IMR-90 (cell line): ENCODE data around the gene RNF32. TPM values are rescaled to one million over a fixed set of nuclear protein-coding genes. Genes with fewer than 3 reads are reported as not detected.

ENCODE experiments used
- ATAC-seq: fragments of 200-7000 bp; cut with Tn5 transposase; 2 replicates; pipeline ENCODE4 v1.9.1; 2020; ENCODE audit warnings: low read depth, mild to moderate bottlenecking, moderate library complexity
- BruUV-seq: library from RNA; stranded (reverse); fragments of 400-500 nt; replicated peaks from 2 replicates; lab custom pipeline; 2021; lab: Mats Ljungman, UMichigan
- CTCF ChIA-PET: fragments of 300-600 bp; formaldehyde crosslinking; extraction: SDS; loops from one replicate; lab custom pipeline; 2021; ENCODE audit warnings: antibody characterized with exemption; lab: Yijun Ruan, JAX
- POLR2A ChIA-PET: fragments of 300-600 bp; sonication (Branson Sonifier 250); formaldehyde crosslinking; loops from one replicate; lab custom pipeline; 2022; ENCODE audit warnings: antibody characterized with exemption; ENCODE audit not compliant: unreplicated experiment; lab: Charles Lee
- DNase-seq: peaks from one replicate; pipeline ENCODE4 v3.0.0; 2013
- H2AFZ ChIP-seq: replicated peaks from 2 replicates; pipeline ENCODE3; 2013; ENCODE audit warnings: low read length, mild to moderate bottlenecking; ENCODE audit not compliant: poor library complexity
- H2AK5ac ChIP-seq: 2 replicates; pipeline ENCODE4 v1.6.1; 2013; ENCODE audit warnings: low read depth, low read length, inconsistent platforms
- H2AK9ac ChIP-seq: replicated peaks from 2 replicates; pipeline ENCODE3; 2013; ENCODE audit warnings: mild to moderate bottlenecking, low read depth, low read length, moderate library complexity; ENCODE audit not compliant: poor library complexity
- H2BK120ac ChIP-seq: 2 replicates; pipeline ENCODE4 v1.6.1; 2013; ENCODE audit warnings: low read depth, low read length, inconsistent platforms
- H2BK15ac ChIP-seq: 3 replicates; pipeline ENCODE4 v1.6.1; 2013; ENCODE audit warnings: low read depth, low read length, inconsistent platforms
- H2BK20ac ChIP-seq: 2 replicates; pipeline ENCODE4 v1.6.1; 2013; ENCODE audit warnings: low read depth, mild to moderate bottlenecking, inconsistent platforms, low read length, moderate library complexity
- H2BK5ac ChIP-seq: 2 replicates; pipeline ENCODE4 v1.6.1; 2013; ENCODE audit warnings: mild to moderate bottlenecking, low read depth, low read length, inconsistent platforms; ENCODE audit not compliant: poor library complexity, severe bottlenecking
- H3K14ac ChIP-seq: replicated peaks from 2 replicates; pipeline ENCODE4 v1.6.1; 2013; ENCODE audit warnings: low read depth, low read length, inconsistent platforms
- H3K18ac ChIP-seq: 2 replicates; pipeline ENCODE4 v1.6.1; 2013; ENCODE audit warnings: low read depth, low read length, control low read depth
- H3K23ac ChIP-seq: 2 replicates; pipeline ENCODE4 v1.6.1; 2013; ENCODE audit warnings: low read depth, low read length, inconsistent platforms
- H3K27ac ChIP-seq: 2 replicates; pipeline ENCODE4 v1.5.1; 2013; ENCODE audit warnings: mild to moderate bottlenecking, control low read depth, low read length; ENCODE audit not compliant: insufficient read depth
- H3K27me3 ChIP-seq: 2 replicates; pipeline ENCODE4 v1.6.1; 2013; ENCODE audit warnings: low read length; ENCODE audit not compliant: control insufficient read depth, insufficient read depth
- H3K36me3 ChIP-seq: 2 replicates; pipeline ENCODE4 v1.6.1; 2013; ENCODE audit warnings: low read length, mixed read lengths; ENCODE audit not compliant: control insufficient read depth, insufficient read depth
- H3K4ac ChIP-seq: 2 replicates; pipeline ENCODE4 v1.6.1; 2013; ENCODE audit warnings: low read depth, low read length, inconsistent platforms
- H3K4me1 ChIP-seq: 2 replicates; pipeline ENCODE4 v1.6.1; 2013; ENCODE audit warnings: low read length, mixed read lengths; ENCODE audit not compliant: control insufficient read depth, insufficient read depth
- H3K4me2 ChIP-seq: 2 replicates; pipeline ENCODE4 v1.6.1; 2013; ENCODE audit warnings: low read depth, mild to moderate bottlenecking, control low read depth, low read length, moderate library complexity
- H3K4me3 ChIP-seq: 2 replicates; pipeline ENCODE4 v1.5.1; 2013; ENCODE audit warnings: low read depth, mild to moderate bottlenecking, control low read depth, low read length, moderate library complexity; ENCODE audit not compliant: insufficient read depth
- H3K56ac ChIP-seq: 2 replicates; pipeline ENCODE4 v1.6.1; 2013; ENCODE audit warnings: low read length, inconsistent platforms; ENCODE audit not compliant: insufficient read depth; ENCODE audit errors: extremely low read depth
- H3K79me1 ChIP-seq, 2 experiments: 2 replicates each; pipeline ENCODE4 v1.6.1; 2013; ENCODE audit warnings: low read length in 2 of 2, inconsistent platforms in 1 of 2, low read depth in 1 of 2
- H3K9ac ChIP-seq: 2 replicates; pipeline ENCODE4 v1.6.1; 2013; ENCODE audit warnings: low read depth, low read length, control low read depth
- H3K9me1 ChIP-seq: 2 replicates; pipeline ENCODE4 v1.6.1; 2013; ENCODE audit warnings: low read length, inconsistent platforms; ENCODE audit not compliant: insufficient read depth
- H3K9me3 ChIP-seq: 2 replicates; pipeline ENCODE4 v1.6.1; 2013; ENCODE audit warnings: low read length; ENCODE audit not compliant: control insufficient read depth, insufficient read depth
- H4K20me1 ChIP-seq: 2 replicates; pipeline ENCODE4 v1.6.1; 2013; ENCODE audit warnings: low read length, inconsistent platforms; ENCODE audit not compliant: insufficient read depth
- H4K5ac ChIP-seq: 2 replicates; pipeline ENCODE4 v1.6.1; 2013; ENCODE audit warnings: mild to moderate bottlenecking, low read depth, low read length, control low read depth
- H4K8ac ChIP-seq, 2 experiments: 2 replicates each; pipeline ENCODE4 v1.6.1; 2013; ENCODE audit warnings: low read depth in 2 of 2, low read length in 2 of 2, control low read depth in 1 of 2, inconsistent platforms in 1 of 2
- H4K91ac ChIP-seq: 2 replicates; pipeline ENCODE4 v1.6.1; 2013; ENCODE audit warnings: low read depth, low read length, inconsistent platforms; ENCODE audit not compliant: insufficient read depth
- BHLHE40 ChIP-seq: fragments of 150-350 bp; IDR thresholded peaks from 2 replicates; pipeline ENCODE4 v1.6.1; 2016; ENCODE audit warnings: mild to moderate bottlenecking, low read depth, low read length
- CEBPB ChIP-seq: IDR thresholded peaks from 2 replicates; pipeline ENCODE4 v1.6.1; 2012; ENCODE audit warnings: low read depth, low read length, improper control_type of control experiment
- CHD1 ChIP-seq: IDR thresholded peaks from 2 replicates; pipeline ENCODE4 v1.6.1; 2012; ENCODE audit warnings: low read depth, low read length, improper control_type of control experiment
- CTCF ChIP-seq: conservative IDR thresholded peaks from 2 replicates; pipeline ENCODE4 v1.5.1; 2012; ENCODE audit warnings: mild to moderate bottlenecking, low read depth, low read length, improper control_type of control experiment
- ELK1 ChIP-seq: fragments of 150-350 bp; IDR thresholded peaks from 2 replicates; pipeline ENCODE4 v1.6.1; 2016; ENCODE audit warnings: low read depth, mild to moderate bottlenecking, low read length, moderate library complexity, borderline replicate concordance
- FOS ChIP-seq: fragments of 150-350 bp; IDR thresholded peaks from 2 replicates; pipeline ENCODE4 v1.6.1; 2016; ENCODE audit warnings: low read depth, low read length
- MAFK ChIP-seq: IDR thresholded peaks from 2 replicates; pipeline ENCODE4 v1.6.1; 2012; ENCODE audit warnings: low read depth, low read length, improper control_type of control experiment
- MAZ ChIP-seq: IDR thresholded peaks from 2 replicates; pipeline ENCODE4 v1.6.1; 2012; ENCODE audit warnings: low read depth, mild to moderate bottlenecking, low read length, improper control_type of control experiment, moderate library complexity, borderline replicate concordance
- MXI1 ChIP-seq: IDR thresholded peaks from 2 replicates; pipeline ENCODE4 v1.6.1; 2012; ENCODE audit warnings: low read depth, mild to moderate bottlenecking, low read length, moderate library complexity, borderline replicate concordance
- NFE2L2 ChIP-seq: fragments of 150-350 bp; IDR thresholded peaks from 2 replicates; pipeline ENCODE4 v1.6.1; 2016; ENCODE audit warnings: low read depth, mild to moderate bottlenecking, low read length
- POLR2A ChIP-seq: IDR thresholded peaks from 2 replicates; pipeline ENCODE4 v1.6.1; 2012; ENCODE audit warnings: mild to moderate bottlenecking, low read depth, low read length
- RAD21 ChIP-seq: IDR thresholded peaks from 2 replicates; pipeline ENCODE4 v1.6.1; 2012; ENCODE audit warnings: low read length, improper control_type of control experiment
- RCOR1 ChIP-seq: IDR thresholded peaks from 2 replicates; pipeline ENCODE4 v1.6.1; 2012; ENCODE audit warnings: mild to moderate bottlenecking, low read length, improper control_type of control experiment; ENCODE audit not compliant: insufficient replicate concordance
- RFX5 ChIP-seq: IDR thresholded peaks from 2 replicates; pipeline ENCODE4 v1.8.0; 2012; ENCODE audit warnings: low read depth, mild to moderate bottlenecking, low read length, moderate library complexity
- SMC3 ChIP-seq: fragments of 150-350 bp; IDR thresholded peaks from 2 replicates; pipeline ENCODE4 v1.6.1; 2016; ENCODE audit warnings: low read depth, mild to moderate bottlenecking, antibody characterized with exemption, low read length, moderate library complexity
- USF2 ChIP-seq: fragments of 150-350 bp; IDR thresholded peaks from 2 replicates; pipeline ENCODE4 v1.6.1; 2017; ENCODE audit warnings: mild to moderate bottlenecking, antibody characterized with exemption, low read length, low read depth
- WGBS, 2 experiments: methylation state at CpG; one replicate each; pipeline versions ENCODE4 v1.1.5 to v1.1.7; 2013; ENCODE audit warnings: missing lambda C conversion rate in 2 of 2; ENCODE audit not compliant: insufficient read length in 1 of 2; ENCODE audit errors: extremely low coverage in 2 of 2; 5-methylcytosine and 5-hydroxymethylcytosine counted together
- dilution Hi-C: fragments of 300-500 bp; cut with HindIII; formaldehyde crosslinking; loops from one replicate; pipeline ENCODE4 v1.14.3; 2018; ENCODE audit warnings: low sequenced_read_pairs; ENCODE audit not compliant: unreplicated experiment
- in situ Hi-C: fragments of 300-500 bp; cut with MboI; formaldehyde crosslinking; loops from 3 replicates; pipeline ENCODE4 v1.14.3; 2019; ENCODE audit warnings: low sequenced_read_pairs, inconsistent platforms, mixed read lengths
- intact Hi-C: fragments of 100-400 bp; cut with micrococcal nuclease; formaldehyde crosslinking; loops from 2 replicates; pipeline ENCODE4 v1.10.0; 2022
- polyA plus RNA-seq, 3 experiments: library from polyadenylated mRNA; depleted of rRNA; stranded (reverse); fragments of >200 nt; gene quantifications; 2 replicates each; pipeline ENCODE4 v1.2.3, GENCODE V29; 2012; ENCODE audit warnings: low replicate concordance in 1 of 3
- total RNA-seq: library from RNA; depleted of rRNA; stranded (reverse); fragments of >200 nt; gene quantifications from 2 replicates; pipeline ENCODE4 v1.2.3, GENCODE V29; 2012

RNF32 gene
- total and polyA plus RNA-seq, 2 of the 4 experiments (the other 2 are of a cell fraction), result 0.36 to 0.63 TPM

- no peaks in the 10 kb centered on the region for H3K4me1 ChIP-seq
- H4K8ac ChIP-seq, result no peak overlapping the region
- no peak overlapping the region for H2BK20ac ChIP-seq
- H3K14ac ChIP-seq, result no peak overlapping the region
- no CpG with 5 or more reads among the region's 4 CpGs for WGBS, 2 experiments
- intact Hi-C loops (no loop called here), dilution Hi-C loops (no loop called here), in situ Hi-C loops (no loop called here)
- peaks cover 4% of the 10 kb centered on the region for H3K9me1 ChIP-seq
- no TSS peak for BruUV-seq
- no peaks in the 10 kb centered on the region for H3K36me3 ChIP-seq
- no peak overlapping the region for H3K56ac ChIP-seq
- no peak overlapping the region for H3K4me2 ChIP-seq
- H4K91ac ChIP-seq, result no peak overlapping the region
- no peak overlapping the region for H3K18ac ChIP-seq
- ChIA-PET POLR2A (no interaction called here), CTCF (no interaction called here)
- no peak overlapping the region for H3K9ac ChIP-seq
- no peak overlapping the region for H3K23ac ChIP-seq
- H2BK120ac ChIP-seq, result no peak overlapping the region
- no peak overlapping the region for H4K5ac ChIP-seq
- ATAC-seq (no peak), DNase-seq (no peak)
- H2AK5ac ChIP-seq, result no peak overlapping the region
- no peak overlapping the region for H2AK9ac ChIP-seq
- H2AFZ ChIP-seq, result no peak overlapping the region
- H4K20me1 ChIP-seq, result no peaks in the 10 kb centered on the region
- no peak overlapping the region for H3K4ac ChIP-seq
- no peaks in the 10 kb centered on the region for H3K27me3 ChIP-seq
- H3K4me3 ChIP-seq, result no peak overlapping the region
- H2BK15ac ChIP-seq, result no peak overlapping the region
- no peaks in the 10 kb centered on the region for H3K9me3 ChIP-seq
- TF ChIP-seq MXI1, result no peak
- no peak for TF ChIP-seq USF2
- no peak for TF ChIP-seq POLR2A
- no peak for TF ChIP-seq RAD21
- no peak for TF ChIP-seq MAFK
- no peak for TF ChIP-seq BHLHE40
- TF ChIP-seq ELK1, result no peak
- TF ChIP-seq MAZ, result no peak
- TF ChIP-seq CHD1, result no peak
- no peak for TF ChIP-seq CEBPB
- TF ChIP-seq RCOR1, result no peak
- TF ChIP-seq SMC3, result no peak
- TF ChIP-seq CTCF, result no peak
- no peak for TF ChIP-seq NFE2L2
- no peak for TF ChIP-seq RFX5
- no peak for TF ChIP-seq FOS
- H2BK5ac ChIP-seq, result no peak overlapping the region
- no peaks in the 10 kb centered on the region for H3K79me1 ChIP-seq
- H3K27ac ChIP-seq, result no peak overlapping the region
Measured at GRCh38 chr7:156657681-156658080, 17.1 kb downstream of the RNF32 start.
